Endothelial cell of umbilical vein (primary cell): ENCODE data around the gene ERCC6L. TPM values are rescaled to one million over a fixed set of nuclear protein-coding genes. Genes with fewer than 3 reads are reported as not detected.

Experiments used
- BruUV-seq: library from RNA; stranded (reverse); fragments of 400-500 nt; replicated peaks from 2 replicates; lab custom pipeline; 2021; lab: Mats Ljungman, UMichigan
- CTCF ChIA-PET: fragments of 300-600, 350-600 bp; sonication (Branson Sonifier 250); formaldehyde crosslinking; loops from one replicate; lab custom pipeline; 2021; ENCODE audit warnings: antibody characterized with exemption, inconsistent platforms; lab: Charles Lee
- POLR2A ChIA-PET: fragments of 300-600, 350-600 bp; sonication (Branson Sonifier 250); formaldehyde crosslinking; loops from one replicate; lab custom pipeline; 2021; ENCODE audit warnings: antibody characterized with exemption, inconsistent platforms; lab: Charles Lee
- DNase-seq: peaks from one replicate; pipeline ENCODE4 v3.0.0-alpha.2; 2011; ENCODE audit warnings: low read depth, low spot score
- FAIRE-seq: peaks from 2 replicates; lab custom pipeline; 2011; peaks lifted over from hg19 to GRCh38; lab: Jason Lieb, UNC
- H2AFZ ChIP-seq: 2 replicates; pipeline ENCODE4 v1.6.0; 2012; ENCODE audit warnings: low read depth, low read length, control low read depth, inconsistent platforms
- H3K27ac ChIP-seq: 2 replicates; pipeline ENCODE4 v1.5.1; 2011; ENCODE audit warnings: low read depth, mild to moderate bottlenecking, control low read depth, low read length, moderate library complexity; ENCODE audit not compliant: insufficient read depth
- H3K27me3 ChIP-seq, 2 experiments: 2 replicates each; pipeline versions ENCODE4 v1.6.0 to v1.6.1; 2011; ENCODE audit warnings: low read length in 2 of 2, mixed read lengths in 1 of 2; ENCODE audit not compliant: control insufficient read depth in 2 of 2, insufficient read depth in 2 of 2
- H3K36me3 ChIP-seq, 2 experiments: 2 replicates in 1 of 2; 3 replicates in 1 of 2; pipeline ENCODE4 v1.5.1; 2011; ENCODE audit warnings: low read length in 2 of 2, mild to moderate bottlenecking in 1 of 2, moderate library complexity in 1 of 2; ENCODE audit not compliant: control insufficient read depth in 2 of 2, insufficient read depth in 2 of 2; ENCODE audit errors: extremely low read depth in 1 of 2
- H3K4me1 ChIP-seq: 3 replicates; pipeline ENCODE4 v1.5.1; 2011; ENCODE audit warnings: mild to moderate bottlenecking, low read length; ENCODE audit not compliant: control insufficient read depth, insufficient read depth; ENCODE audit errors: extremely low read depth
- H3K4me2 ChIP-seq: 2 replicates; pipeline ENCODE4 v1.6.1; 2011; ENCODE audit warnings: low read length, control low read depth, mixed read lengths; ENCODE audit not compliant: insufficient read depth
- H3K4me3 ChIP-seq, 3 experiments: fragments of 200-600 bp in 1 of 3; sonication (generic), shearing (Covaris generic) in 1 of 3; replicated peaks in 1 of 3; 2 replicates each; pipeline ENCODE4 v1.5.1; 2011 to 2016; ENCODE audit warnings: control low read depth in 3 of 3, low read length in 3 of 3, mild to moderate bottlenecking in 2 of 3, inconsistent platforms in 1 of 3, low read depth in 1 of 3, moderate library complexity in 1 of 3; ENCODE audit not compliant: insufficient read depth in 1 of 3
- H3K79me2 ChIP-seq: 2 replicates; pipeline ENCODE4 v1.6.0; 2012; ENCODE audit warnings: low read length, inconsistent platforms; ENCODE audit not compliant: control insufficient read depth, insufficient read depth
- H3K9ac ChIP-seq: replicated peaks from 2 replicates; pipeline ENCODE3; 2011; ENCODE audit warnings: low read length, control low read depth; ENCODE audit not compliant: insufficient read depth; ENCODE audit errors: extremely low read depth
- H3K9me1 ChIP-seq: replicated peaks from 3 replicates; pipeline ENCODE4 v1.6.0; 2011; ENCODE audit warnings: mild to moderate bottlenecking, low read length; ENCODE audit not compliant: control insufficient read depth, insufficient read depth; ENCODE audit errors: extremely low read depth
- H3K9me3 ChIP-seq: replicated peaks from 2 replicates; pipeline ENCODE4 v1.5.1; 2012; ENCODE audit warnings: low read length, inconsistent platforms; ENCODE audit not compliant: control insufficient read depth, insufficient read depth
- H4K20me1 ChIP-seq: replicated peaks from 2 replicates; pipeline ENCODE3; 2011; ENCODE audit warnings: mild to moderate bottlenecking, low read length; ENCODE audit not compliant: control insufficient read depth, insufficient read depth; ENCODE audit errors: extremely low read depth
- CTCF ChIP-seq, 2 donors: IDR thresholded peaks; 1 replicate in 1 of 2; 2 replicates in 1 of 2; pipeline ENCODE4 v1.5.1; 2011; ENCODE audit warnings: low read length in 2 of 2, mild to moderate bottlenecking in 2 of 2, moderate library complexity in 2 of 2, control low read depth in 1 of 2, inconsistent platforms in 1 of 2, low read depth in 1 of 2; ENCODE audit not compliant: insufficient read depth in 1 of 2; ENCODE audit errors: extremely low read depth in 1 of 2
- FOS ChIP-seq: IDR thresholded peaks from 2 replicates; pipeline ENCODE4 v1.6.1; 2011; ENCODE audit warnings: mild to moderate bottlenecking, low read length, moderate library complexity, borderline replicate concordance; ENCODE audit not compliant: insufficient read depth
- GATA2 ChIP-seq: IDR thresholded peaks from 2 replicates; pipeline ENCODE4 v1.7.0; 2011; ENCODE audit warnings: low read depth, mild to moderate bottlenecking, moderate library complexity, mixed read lengths, low read length; ENCODE audit not compliant: insufficient read length, insufficient read depth
- MAX ChIP-seq: IDR thresholded peaks from 2 replicates; pipeline ENCODE4 v1.6.1; 2011; ENCODE audit not compliant: insufficient read depth, insufficient read length
- MYC ChIP-seq: IDR thresholded peaks from one replicate; pipeline ENCODE4 v1.6.1; 2011; ENCODE audit warnings: mild to moderate bottlenecking, low read depth, low read length
- POLR2A ChIP-seq: IDR thresholded peaks from 2 replicates; pipeline ENCODE4 v1.6.1; 2012; ENCODE audit warnings: low read depth, mild to moderate bottlenecking, control low read depth, low read length
- POLR2AphosphoS5 ChIP-seq: IDR thresholded peaks from 2 replicates; pipeline ENCODE4 v1.6.1; 2012; ENCODE audit warnings: low read depth, mild to moderate bottlenecking, control low read depth, low read length, moderate library complexity; ENCODE audit not compliant: insufficient read depth
- dilution Hi-C: fragments of 300-500 bp; cut with MboI; formaldehyde crosslinking; loops from one replicate; pipeline ENCODE4 v1.15.0; 2019; ENCODE audit warnings: low sequenced_read_pairs; ENCODE audit not compliant: extremely low pct_ligation_motif_present
- intact Hi-C: fragments of 100-400 bp; cut with micrococcal nuclease; formaldehyde crosslinking; loops from one replicate; pipeline ENCODE4 v1.10.0; 2022
- polyA plus RNA-seq, 4 experiments: library from polyadenylated mRNA; depleted of rRNA in 3 of 4; stranded (reverse) in 3 of 4; unstranded in 1 of 4; fragments of >200 nt; gene quantifications; 2 replicates each; pipeline versions ENCODE4 v1.2.1 to v1.2.3, GENCODE V29; 2011 to 2012; ENCODE audit warnings: missing spikeins in 1 of 4
- total RNA-seq: library from RNA; stranded (reverse); gene quantifications from 2 replicates; pipeline ENCODE4 v1.2.3, GENCODE V29; 2021

Gene ERCC6L
- total and polyA plus RNA-seq, 2 donors (not counting 3 experiments of a cell fraction or from before 2014, with no cell fraction given): 0.92 to 6.7 TPM

GRCh38 chrX:72269671-72270251, 30.9 kb upstream of the ERCC6L start:
- Histone ChIP-seq H3K9ac (no peak overlapping the region), H3K36me3 (peaks cover 19 to 21% of the 10 kb centered on the region in 2 experiments)
- DNase-seq: peak; percentile 26

GRCh38 chrX:72268597-72269365, 30.0 kb upstream of the ERCC6L start:
- Histone ChIP-seq H3K9me1 (no peaks in the 10 kb centered on the region), H3K27ac (peak overlapping the region; percentile 51), H3K4me1 (peaks cover 32% of the 10 kb centered on the region), H3K27me3 (no peaks in the 10 kb centered on the region), H2AFZ (no peak overlapping the region), H4K20me1 (no peaks in the 10 kb centered on the region), H3K9me3 (no peaks in the 10 kb centered on the region), H3K4me3 (no peak overlapping the region), H3K4me2 (no peak overlapping the region), H3K9ac (no peak overlapping the region), H3K36me3 (peaks cover 16 to 18% of the 10 kb centered on the region in 2 experiments), H3K79me2 (peaks cover 12% of the 10 kb centered on the region)
- no TSS peak for BruUV-seq
- intact Hi-C loops (no loop called here), dilution Hi-C loops (no loop called here)
- no peak for DNase-seq
- ChIA-PET POLR2A (interaction anchor here (1.2 kb wide), 1 partner anchor 8 kb away, joined by 12 read pairs; the partner anchor contains the start of gene RPS4X), CTCF (interaction anchor here (1.2 to 2.4 kb wide), 4 partner anchors 8 to 229 kb away, joined by 3 to 9 read pairs (median 4); partner anchors contain the start of gene RPS4X)
- no peak for TF ChIP-seq CTCF (IDR thresholded peaks at IDR 0.05; ENCODE audit: extremely low read depth in 1 of 2, insufficient read depth in 1 of 2, low read depth in 1 of 2, low read length in 2 of 2)
- no peak for TF ChIP-seq GATA2
- peak; percentile 78 for FAIRE-seq

More at GRCh38 chrX:72269671-72270251, 30.9 kb upstream of the ERCC6L start:
- Histone ChIP-seq H3K4me1 (peaks cover 40% of the 10 kb centered on the region), H3K27me3 (no peaks in the 10 kb centered on the region), H3K9me3 (no peaks in the 10 kb centered on the region), H3K4me2 (no peak overlapping the region), H3K4me3 (no peak overlapping the region), H3K27ac (peak overlapping the region; percentile 51), H3K79me2 (peaks cover 22% of the 10 kb centered on the region), H2AFZ (no peak overlapping the region), H4K20me1 (no peaks in the 10 kb centered on the region), H3K9me1 (no peaks in the 10 kb centered on the region)
- no TSS peak for BruUV-seq
- dilution Hi-C loops (no loop called here), intact Hi-C loops (no loop called here)
- FAIRE-seq: peak; percentile 89
- ChIA-PET POLR2A (no interaction called here), CTCF (interaction anchor here (0.8 to 2.4 kb wide), 2 partner anchors 24 to 26 kb away, joined by 3 to 9 read pairs; no protein-coding TSS in a partner anchor)
- TF ChIP-seq FOS (peak; percentile 50), POLR2AphosphoS5 (peak; percentile 16), POLR2A (peak; percentile 37), MAX (no peak), MYC (no peak)
